ENCODE results near the gene QTRT2. TPM values are rescaled to one million over a fixed set of nuclear protein-coding genes. Genes with fewer than 3 reads are reported as not detected.

QTRT2 gene
- polyA plus RNA-seq (2013, experiment 1 of 2), result 28.3 TPM
- polyA plus RNA-seq (2013, experiment 2 of 2), result 26.4 TPM

- Histone ChIP-seq H3K36me3 (ENCODE audit: insufficient read depth, low read length) (peaks cover 16% of the 10 kb centered on the region), H3K27me3 (ENCODE audit: insufficient read depth, low read length) (no peaks in the 10 kb centered on the region), H3K4me1 (ENCODE audit: insufficient read depth, low read length) (peaks cover 5% of the 10 kb centered on the region; the same call in 1 of the 2 replicates), H3K9ac (ENCODE audit: low read depth, low read length) (peak within 1 kb of the TSS; percentile 83), H3K27ac (ENCODE audit: low read depth, low read length) (peak within 1 kb of the TSS; percentile 48), H3K9me3 (ENCODE audit: insufficient read depth, low read depth, low read length) (no peaks in the 10 kb centered on the region), H3K4me3 (ENCODE audit: low read length) (peak within 1 kb of the TSS; percentile 84)
- under 1% methylated on average over 49 of the region's 49 CpGs for WGBS
These were observed at the start of gene QTRT2, which contains the start of gene CCDC191 for GRCh38 chr3:114056130-114057010. Gene QTRT2, plus strand, starts transcription at chr3:114056737. Its CDS starts 8,521 bp downstream, at chr3:114065258. Gene CCDC191, minus strand, starts transcription at chr3:114056526. Its CDS starts 60 bp downstream, at chr3:114056466.

- Histone ChIP-seq H3K4me3 (ENCODE audit: low read length) (no peak overlapping the region), H3K27me3 (ENCODE audit: insufficient read depth, low read length) (no peaks in the 10 kb centered on the region), H3K9ac (ENCODE audit: low read depth, low read length) (no peak overlapping the region), H3K36me3 (ENCODE audit: insufficient read depth, low read length) (no peaks in the 10 kb centered on the region), H3K4me1 (ENCODE audit: insufficient read depth, low read length) (no peaks in the 10 kb centered on the region), H3K27ac (ENCODE audit: low read depth, low read length) (no peak overlapping the region), H3K9me3 (ENCODE audit: insufficient read depth, low read depth, low read length) (no peaks in the 10 kb centered on the region)
- WGBS, result 94% methylated on average over 2 of the region's 2 CpGs
These were observed 45.3 kb upstream of the QTRT2 start for GRCh38 chr3:114011059-114011797.

- no peak overlapping the region for H3K27ac ChIP-seq (ENCODE audit: low read depth, low read length)
- 96% methylated on average over 7 of the region's 7 CpGs for WGBS
These were observed 42.3 kb upstream of the QTRT2 start for GRCh38 chr3:114014211-114014610.

GRCh38 chr3:114019486-114019885, 37.1 kb upstream of the QTRT2 start:
- Histone ChIP-seq H3K27ac (ENCODE audit: low read depth, low read length) (no peak overlapping the region), H3K4me3 (ENCODE audit: low read length) (no peak overlapping the region), H3K9ac (ENCODE audit: low read depth, low read length) (no peak overlapping the region), H3K4me1 (ENCODE audit: insufficient read depth, low read length) (peaks cover 11% of the 10 kb centered on the region), H3K36me3 (ENCODE audit: insufficient read depth, low read length) (no peaks in the 10 kb centered on the region), H3K27me3 (ENCODE audit: insufficient read depth, low read length) (no peaks in the 10 kb centered on the region), H3K9me3 (ENCODE audit: insufficient read depth, low read depth, low read length) (no peaks in the 10 kb centered on the region)
- WGBS, result 95% methylated on average over 2 of the region's 2 CpGs

More at GRCh38 chr3:114014211-114014610, 42.3 kb upstream of the QTRT2 start:
- H3K4me1 ChIP-seq (ENCODE audit: insufficient read depth, low read length), result peaks cover 3% of the 10 kb centered on the region; the same call in 1 of the 2 replicates
- no peaks in the 10 kb centered on the region for H3K9me3 ChIP-seq (ENCODE audit: insufficient read depth, low read depth, low read length)
- no peaks in the 10 kb centered on the region for H3K36me3 ChIP-seq (ENCODE audit: insufficient read depth, low read length)
- H3K27me3 ChIP-seq (ENCODE audit: insufficient read depth, low read length), result no peaks in the 10 kb centered on the region
- no peak overlapping the region for H3K4me3 ChIP-seq (ENCODE audit: low read length)
- no peak overlapping the region for H3K9ac ChIP-seq (ENCODE audit: low read depth, low read length)

- Histone ChIP-seq H3K27me3 (ENCODE audit: insufficient read depth, low read length) (no peaks in the 10 kb centered on the region), H3K27ac (ENCODE audit: low read depth, low read length) (no peak overlapping the region), H3K9me3 (ENCODE audit: insufficient read depth, low read depth, low read length) (no peaks in the 10 kb centered on the region), H3K4me3 (ENCODE audit: low read length) (no peak overlapping the region), H3K36me3 (ENCODE audit: insufficient read depth, low read length) (no peaks in the 10 kb centered on the region), H3K9ac (ENCODE audit: low read depth, low read length) (no peak overlapping the region), H3K4me1 (ENCODE audit: insufficient read depth, low read length) (peaks cover 11% of the 10 kb centered on the region)
- WGBS, result 100% methylated on average over 1 of the region's 2 CpGs
These were observed 35.6 kb upstream of the QTRT2 start for GRCh38 chr3:114020907-114021306.

- Histone ChIP-seq H3K9ac (ENCODE audit: low read depth, low read length) (no peak overlapping the region), H3K4me3 (ENCODE audit: low read length) (no peak overlapping the region), H3K27me3 (ENCODE audit: insufficient read depth, low read length) (no peaks in the 10 kb centered on the region), H3K27ac (ENCODE audit: low read depth, low read length) (no peak overlapping the region), H3K9me3 (ENCODE audit: insufficient read depth, low read depth, low read length) (no peaks in the 10 kb centered on the region), H3K36me3 (ENCODE audit: insufficient read depth, low read length) (no peaks in the 10 kb centered on the region), H3K4me1 (ENCODE audit: insufficient read depth, low read length) (peaks cover 11% of the 10 kb centered on the region)
- 92% methylated on average over 4 of the region's 4 CpGs for WGBS
These were observed 34.3 kb upstream of the QTRT2 start for GRCh38 chr3:114022145-114022802.

GRCh38 chr3:114025451-114025850, 31.1 kb upstream of the QTRT2 start:
- no peaks in the 10 kb centered on the region for H3K27me3 ChIP-seq (ENCODE audit: insufficient read depth, low read length)
- no peaks in the 10 kb centered on the region for H3K9me3 ChIP-seq (ENCODE audit: insufficient read depth, low read depth, low read length)
- H3K4me1 ChIP-seq (ENCODE audit: insufficient read depth, low read length), result peaks cover 10% of the 10 kb centered on the region
- H3K36me3 ChIP-seq (ENCODE audit: insufficient read depth, low read length), result no peaks in the 10 kb centered on the region
- WGBS, result 93% methylated on average over 2 of the region's 2 CpGs
- H3K4me3 ChIP-seq (ENCODE audit: low read length), result no peak overlapping the region
- no peak overlapping the region for H3K27ac ChIP-seq (ENCODE audit: low read depth, low read length)
- no peak overlapping the region for H3K9ac ChIP-seq (ENCODE audit: low read depth, low read length)

GRCh38 chr3:114026331-114026730, 30.2 kb upstream of the QTRT2 start:
- no CpG with 5 or more reads among the region's 2 CpGs for WGBS
- Histone ChIP-seq H3K9ac (ENCODE audit: low read depth, low read length) (no peak overlapping the region), H3K36me3 (ENCODE audit: insufficient read depth, low read length) (no peaks in the 10 kb centered on the region), H3K27ac (ENCODE audit: low read depth, low read length) (no peak overlapping the region), H3K27me3 (ENCODE audit: insufficient read depth, low read length) (no peaks in the 10 kb centered on the region), H3K9me3 (ENCODE audit: insufficient read depth, low read depth, low read length) (no peaks in the 10 kb centered on the region), H3K4me1 (ENCODE audit: insufficient read depth, low read length) (peaks cover 19% of the 10 kb centered on the region), H3K4me3 (ENCODE audit: low read length) (no peak overlapping the region)

GRCh38 chr3:114033721-114034120, 22.8 kb upstream of the QTRT2 start:
- no peak overlapping the region for H3K27ac ChIP-seq (ENCODE audit: low read depth, low read length)
- no peaks in the 10 kb centered on the region for H3K27me3 ChIP-seq (ENCODE audit: insufficient read depth, low read length)
- H3K9ac ChIP-seq (ENCODE audit: low read depth, low read length), result no peak overlapping the region
- H3K4me1 ChIP-seq (ENCODE audit: insufficient read depth, low read length), result peaks cover 15% of the 10 kb centered on the region
- H3K9me3 ChIP-seq (ENCODE audit: insufficient read depth, low read depth, low read length), result no peaks in the 10 kb centered on the region
- H3K36me3 ChIP-seq (ENCODE audit: insufficient read depth, low read length), result no peaks in the 10 kb centered on the region
- no peak overlapping the region for H3K4me3 ChIP-seq (ENCODE audit: low read length)
- WGBS, result 62% methylated on average over 1 of the region's 1 CpG

GRCh38 chr3:114034211-114034610, 22.3 kb upstream of the QTRT2 start:
- Histone ChIP-seq H3K27ac (ENCODE audit: low read depth, low read length) (no peak overlapping the region), H3K27me3 (ENCODE audit: insufficient read depth, low read length) (no peaks in the 10 kb centered on the region), H3K9me3 (ENCODE audit: insufficient read depth, low read depth, low read length) (no peaks in the 10 kb centered on the region), H3K36me3 (ENCODE audit: insufficient read depth, low read length) (no peaks in the 10 kb centered on the region), H3K9ac (ENCODE audit: low read depth, low read length) (no peak overlapping the region), H3K4me1 (ENCODE audit: insufficient read depth, low read length) (peaks cover 15% of the 10 kb centered on the region), H3K4me3 (ENCODE audit: low read length) (no peak overlapping the region)
